Astrocyte of the cerebellum (primary cell): ENCODE results near the gene CENPL.

Experiments used
- DNase-seq: peaks from one replicate; pipeline ENCODE4 v3.0.0-alpha.2; 2011; ENCODE audit warnings: low read depth
- H3K4me3 ChIP-seq: 2 replicates; pipeline ENCODE4 v1.5.1; 2011; ENCODE audit warnings: mild to moderate bottlenecking, low read depth, low read length, moderate library complexity
- CTCF ChIP-seq: IDR thresholded peaks from 2 replicates; pipeline ENCODE4 v1.5.1; 2012; ENCODE audit warnings: low read length, low read depth, moderate library complexity, mild to moderate bottlenecking; ENCODE audit errors: missing control alignments
- in situ Hi-C: cut with HindIII; loops from 2 replicates; pipeline ENCODE4 v1.10.0; 2017; ENCODE audit warnings: low sequenced_read_pairs

Gene CENPL

DNA sequence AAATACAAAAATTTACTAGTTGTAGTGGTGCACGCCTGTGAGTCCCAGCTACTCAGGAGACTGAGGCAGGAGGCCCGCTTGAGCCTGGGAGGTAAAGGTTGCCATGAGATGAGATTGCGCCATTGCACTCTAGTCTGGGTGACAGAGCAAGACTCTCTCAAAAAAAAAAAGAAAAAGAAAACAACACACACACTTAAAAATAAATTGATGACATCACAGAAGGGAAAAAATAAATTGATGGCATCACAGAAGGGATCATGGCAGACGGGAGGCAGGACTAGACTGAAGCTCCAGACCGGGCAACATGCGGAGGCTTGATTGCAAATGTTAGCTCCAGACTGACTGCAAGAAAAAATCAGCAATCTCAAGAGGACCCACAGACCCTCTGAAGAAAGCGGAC, 66.6 kb downstream of the CENPL start:
- in situ Hi-C loops = no loop called here
- TF ChIP-seq CTCF = no peak
- DNase-seq = no peak
- H3K4me3 ChIP-seq = no peak overlapping the region

DNA sequence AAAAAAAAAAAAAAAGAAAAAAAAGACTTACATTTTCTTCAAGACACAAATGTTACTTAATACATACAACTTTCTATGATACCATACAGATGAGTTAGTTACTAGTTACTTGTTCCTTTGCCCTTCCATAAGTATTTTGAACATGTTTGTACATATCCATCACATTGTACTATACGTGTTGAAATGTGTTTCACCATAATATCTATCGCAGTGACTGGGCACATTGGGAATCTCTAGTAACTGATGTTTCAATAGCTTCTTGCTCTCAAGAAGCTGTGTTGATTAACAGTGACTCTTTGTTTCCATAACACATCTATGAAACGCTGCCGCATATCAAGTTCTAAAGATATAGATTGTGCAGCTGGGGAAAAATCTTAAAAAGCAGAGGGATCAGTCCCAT, 67.0 kb downstream of the CENPL start:
- no peak overlapping the region for H3K4me3 ChIP-seq
- in situ Hi-C loops = no loop called here
- no peak for TF ChIP-seq CTCF
- DNase-seq = no peak

- in situ Hi-C loops = no loop called here
These were observed 70.9 kb downstream of the CENPL start for GRCh38 chr1:173753830-173754229.

More at GRCh38 chr1:173753830-173754229, 70.9 kb downstream of the CENPL start:
- DNase-seq = no peak
- no peak for TF ChIP-seq CTCF
- no peak overlapping the region for H3K4me3 ChIP-seq
